HepG2 (cell line): Measurements from ENCODE around the gene VAT1L. TPM values are rescaled to one million over a fixed set of nuclear protein-coding genes. Genes with fewer than 3 reads are reported as not detected.

Source experiments
- ATAC-seq: fragments of 200-7000 bp; cut with Tn5 transposase; 3 replicates; pipeline ENCODE4 v1.9.1; 2020; ENCODE audit warnings: mild to moderate bottlenecking, moderate library complexity
- BruUV-seq: library from RNA; stranded (reverse); fragments of 400-500 nt; replicated peaks from 2 replicates; lab custom pipeline; 2021; lab: Mats Ljungman, UMichigan
- CTCF ChIA-PET: fragments of 300-600 bp; formaldehyde crosslinking; extraction: SDS; loops from one replicate; lab custom pipeline; 2021; ENCODE audit warnings: low total read pairs, inconsistent platforms, low intra/inter-chr PET ratio; lab: Yijun Ruan, JAX
- POLR2A ChIA-PET: fragments of 350-600 bp; sonication (Branson Sonifier 250); formaldehyde crosslinking; loops from one replicate; lab custom pipeline; 2020; ENCODE audit warnings: antibody characterized with exemption, inconsistent platforms; lab: Yijun Ruan, JAX
- DNase-seq: peaks from one replicate; pipeline ENCODE4 v3.0.0-alpha.2; 2015; ENCODE audit warnings: low spot score
- FAIRE-seq: peaks from 3 replicates; lab custom pipeline; 2011; peaks lifted over from hg19 to GRCh38; lab: Jason Lieb, UNC
- H2AFZ ChIP-seq: one replicate; pipeline ENCODE4 v1.6.1; 2011; ENCODE audit warnings: low read length, inconsistent platforms
- H3K27ac ChIP-seq: fragments of 300-600 bp; 3 replicates; pipeline ENCODE4 v1.8.0; 2011; ENCODE audit warnings: mixed run types, mild to moderate bottlenecking, mixed read lengths, low read length, inconsistent platforms; ENCODE audit not compliant: insufficient read depth; ENCODE audit errors: extremely low read length
- H3K27me3 ChIP-seq, 2 experiments: fragments of 200-600 bp in 1 of 2; 2 replicates in 1 of 2; 3 replicates in 1 of 2; pipeline versions ENCODE4 v1.6.0 to v1.8.0; 2011; ENCODE audit warnings: low read length in 2 of 2, mild to moderate bottlenecking in 2 of 2, moderate library complexity in 2 of 2, inconsistent platforms in 1 of 2; ENCODE audit not compliant: insufficient read depth in 2 of 2, control insufficient read depth in 1 of 2
- H3K36me3 ChIP-seq, 2 experiments: fragments of 200-600 bp in 1 of 2; replicated peaks in 1 of 2; 2 replicates in 1 of 2; 3 replicates in 1 of 2; pipeline versions ENCODE4 v1.5.1 to v1.8.0; 2011; ENCODE audit warnings: low read length in 2 of 2, inconsistent platforms in 1 of 2; ENCODE audit not compliant: insufficient read depth in 2 of 2, control insufficient read depth in 1 of 2
- H3K4me1 ChIP-seq: 2 replicates; pipeline ENCODE4 v1.5.1; 2012; ENCODE audit warnings: low read length, inconsistent platforms; ENCODE audit not compliant: insufficient read depth
- H3K4me2 ChIP-seq: 2 replicates; pipeline ENCODE4 v1.6.0; 2011; ENCODE audit warnings: low read depth, low read length, inconsistent platforms
- H3K4me3 ChIP-seq, 3 experiments: fragments of 200-600 bp in 1 of 3; sonication (generic), shearing (Covaris generic) in 1 of 3; replicated peaks in 1 of 3; 2 replicates each; pipeline ENCODE4 v1.5.1; 2011 to 2016; ENCODE audit warnings: low read length in 3 of 3, inconsistent platforms in 2 of 3, low read depth in 2 of 3, mild to moderate bottlenecking in 2 of 3, control low read depth in 1 of 3, mixed read lengths in 1 of 3; ENCODE audit not compliant: insufficient read depth in 1 of 3
- H3K79me2 ChIP-seq: one replicate; pipeline ENCODE4 v1.6.1; 2011; ENCODE audit warnings: low read length, inconsistent platforms; ENCODE audit not compliant: insufficient read depth
- H3K9ac ChIP-seq: 2 replicates; pipeline ENCODE4 v1.6.0; 2011; ENCODE audit warnings: mild to moderate bottlenecking, low read depth, low read length, inconsistent platforms; ENCODE audit not compliant: insufficient read depth
- H3K9me3 ChIP-seq: 2 replicates; pipeline ENCODE4 v1.5.1; 2012; ENCODE audit warnings: mild to moderate bottlenecking, low read length
- H4K20me1 ChIP-seq: 2 replicates; pipeline ENCODE4 v1.6.0; 2011; ENCODE audit warnings: inconsistent platforms, mild to moderate bottlenecking, low read length, moderate library complexity; ENCODE audit not compliant: insufficient read depth
- CEBPB ChIP-seq: IDR thresholded peaks from 2 replicates; pipeline ENCODE4 v1.6.1; 2011; ENCODE audit warnings: low read depth, low read length, improper control_type of control experiment, borderline replicate concordance
- EHMT2 ChIP-seq: fragments of 200-600 bp; sonication (generic); IDR thresholded peaks from 2 replicates; pipeline ENCODE4 v1.7.0; 2017; ENCODE audit warnings: antibody characterized with exemption, low read depth, low read length, borderline replicate concordance
- FOSL2 ChIP-seq: sonication (generic); formaldehyde crosslinking; IDR thresholded peaks from 2 replicates; pipeline ENCODE4 v1.4.0; 2020; ENCODE audit warnings: missing genetic modification reagents
- JARID2 ChIP-seq: sonication (generic); formaldehyde crosslinking; IDR thresholded peaks from 2 replicates; pipeline ENCODE4 v1.8.1; 2023; ENCODE audit warnings: missing genetic modification reagents, inconsistent platforms; ENCODE audit not compliant: insufficient replicate concordance
- MED13 ChIP-seq: sonication (generic); formaldehyde crosslinking; IDR thresholded peaks from 2 replicates; pipeline ENCODE4 v1.5.0; 2020; ENCODE audit warnings: missing genetic modification reagents
- MXD4 ChIP-seq: IDR thresholded peaks from 2 replicates; pipeline ENCODE4 v1.6.1; 2016; ENCODE audit warnings: mild to moderate bottlenecking, missing biosample characterization, missing genetic modification reagents
- NFE2L1 ChIP-seq: sonication (generic); formaldehyde crosslinking; IDR thresholded peaks from 2 replicates; pipeline ENCODE4 v1.4.0; 2020; ENCODE audit warnings: missing genetic modification reagents, mild to moderate bottlenecking, borderline replicate concordance
- RBAK ChIP-seq: sonication (generic); formaldehyde crosslinking; IDR thresholded peaks from 2 replicates; pipeline ENCODE4 v1.5.1; 2020; ENCODE audit warnings: mild to moderate bottlenecking, missing genetic modification reagents
- REL ChIP-seq: sonication (generic); formaldehyde crosslinking; conservative IDR thresholded peaks from 2 replicates; pipeline ENCODE4 v1.8.0; 2022; ENCODE audit warnings: mild to moderate bottlenecking, missing genetic modification reagents, moderate library complexity
- RFX5 ChIP-seq: IDR thresholded peaks from 2 replicates; pipeline ENCODE4 v1.6.1; 2011; ENCODE audit warnings: low read depth, low read length, improper control_type of control experiment
- SMC3 ChIP-seq: IDR thresholded peaks from 2 replicates; pipeline ENCODE4 v1.6.1; 2011; ENCODE audit warnings: low read length, improper control_type of control experiment
- SYNCRIP ChIP-seq: fragments of 200-400 bp; formaldehyde crosslinking; IDR thresholded peaks from 2 replicates; pipeline ENCODE4 v1.6.1; 2018; ENCODE audit warnings: mild to moderate bottlenecking, low read depth, low read length; ENCODE audit not compliant: insufficient read depth
- TAF15 ChIP-seq: fragments of 200-400 bp; formaldehyde crosslinking; IDR thresholded peaks from one replicate; pipeline ENCODE4 v1.6.1; 2018; ENCODE audit warnings: mild to moderate bottlenecking, low read depth, low read length; ENCODE audit not compliant: poor library complexity, severe bottlenecking
- U2AF2 ChIP-seq: fragments of 200-400 bp; formaldehyde crosslinking; IDR thresholded peaks from 2 replicates; pipeline ENCODE4 v1.6.1; 2017; ENCODE audit warnings: low read depth, mild to moderate bottlenecking, low read length
- ZNF260 ChIP-seq: sonication (generic); formaldehyde crosslinking; IDR thresholded peaks from 2 replicates; pipeline ENCODE4 v1.4.0; 2020; ENCODE audit warnings: missing genetic modification reagents, low read depth, mild to moderate bottlenecking, borderline replicate concordance
- ZNF354B ChIP-seq: sonication (generic); formaldehyde crosslinking; IDR thresholded peaks from 2 replicates; pipeline ENCODE4 v1.8.0; 2022; ENCODE audit warnings: mild to moderate bottlenecking, missing genetic modification reagents
- WGBS: methylation state at CpG from one replicate; pipeline ENCODE4 v1.1.6; 2017; ENCODE audit warnings: low lambda C conversion rate; 5-methylcytosine and 5-hydroxymethylcytosine counted together
- in situ Hi-C: cut with HindIII; loops from 2 replicates; pipeline ENCODE4 v1.10.0; 2017; ENCODE audit warnings: low pct_unique_long_range_greater_than_20kb; ENCODE audit not compliant: extremely low pct_ligation_motif_present
- intact Hi-C: fragments of 100-400 bp; cut with micrococcal nuclease; formaldehyde crosslinking; loops from one replicate; pipeline ENCODE4 v1.10.0; 2022; ENCODE audit not compliant: unreplicated experiment
- polyA plus RNA-seq, 8 experiments: library from polyadenylated mRNA; depleted of rRNA in 3 of 8; stranded (reverse) in 7 of 8; unstranded in 1 of 8; fragments of >200 nt; fragmentation: Illumina TruSeq in 4 of 8; extraction: Trizol in 4 of 8; gene quantifications; 2 replicates each; pipeline versions ENCODE4 v1.2.1 to v1.2.3, GENCODE V29; 2011 to 2016; ENCODE audit warnings: low read depth in 4 of 8, missing spikeins in 1 of 8, mixed read lengths in 1 of 8; ENCODE audit not compliant: insufficient read depth in 1 of 8
- total RNA-seq, 5 experiments: library from RNA; depleted of rRNA; stranded (reverse); fragments of >200 nt; fragmentation: Illumina TruSeq; extraction: Trizol; gene quantifications; 2 replicates each; pipeline ENCODE4 v1.2.3, GENCODE V29; 2016; ENCODE audit warnings: low read depth in 1 of 5
- TF ChIP-seq, protein P1 (sequence below): sonication (generic); formaldehyde crosslinking; IDR thresholded peaks from 2 replicates; pipeline ENCODE4 v1.5.0; 2020; ENCODE audit warnings: missing genetic modification reagents
- TF ChIP-seq, protein P2 (sequence below), 2 experiments: fragments of 450-650 bp in 1 of 2; sonication (generic) in 1 of 2; formaldehyde crosslinking; IDR thresholded peaks; 2 replicates each; pipeline versions ENCODE4 v1.5.0 to v1.8.0; 2020 to 2022; ENCODE audit warnings: mild to moderate bottlenecking in 1 of 2, missing genetic modification reagents in 1 of 2
- TF ChIP-seq, protein P3 (sequence below): sonication (generic); formaldehyde crosslinking; IDR thresholded peaks from 2 replicates; pipeline ENCODE4 v1.4.0; 2020; ENCODE audit warnings: missing genetic modification reagents
- TF ChIP-seq, protein P4 (sequence below): sonication (generic); formaldehyde crosslinking; IDR thresholded peaks from 2 replicates; pipeline ENCODE4 v1.8.1; 2023; ENCODE audit warnings: missing genetic modification reagents, mild to moderate bottlenecking, borderline replicate concordance

The VAT1L gene
- total and polyA plus RNA-seq, 2 of the 13 experiments (the other 11 are each of a cell fraction or from before 2014, with no cell fraction given), result not detected

DNA sequence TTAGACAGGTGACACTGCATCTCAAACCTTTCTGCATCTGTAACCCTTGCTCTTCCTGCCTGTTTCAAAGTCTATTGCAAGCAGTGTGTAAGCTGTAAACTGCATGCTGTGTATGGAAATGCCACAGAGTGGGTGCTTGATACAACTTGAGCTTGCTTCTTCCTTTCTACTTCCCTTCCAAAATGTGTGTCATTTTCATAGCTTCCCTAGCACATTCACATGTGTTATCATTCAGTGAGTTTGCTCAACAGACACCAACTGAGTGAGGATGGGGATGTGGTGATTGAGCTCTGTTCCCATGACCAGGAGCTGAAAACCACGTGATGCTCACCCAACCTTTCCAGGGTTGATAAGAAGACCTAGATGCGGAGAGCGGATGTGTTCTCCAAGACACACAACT lies 111.1 kb downstream of the VAT1L start (continued):
- TF ChIP-seq TAF15, result no peak

DNA sequence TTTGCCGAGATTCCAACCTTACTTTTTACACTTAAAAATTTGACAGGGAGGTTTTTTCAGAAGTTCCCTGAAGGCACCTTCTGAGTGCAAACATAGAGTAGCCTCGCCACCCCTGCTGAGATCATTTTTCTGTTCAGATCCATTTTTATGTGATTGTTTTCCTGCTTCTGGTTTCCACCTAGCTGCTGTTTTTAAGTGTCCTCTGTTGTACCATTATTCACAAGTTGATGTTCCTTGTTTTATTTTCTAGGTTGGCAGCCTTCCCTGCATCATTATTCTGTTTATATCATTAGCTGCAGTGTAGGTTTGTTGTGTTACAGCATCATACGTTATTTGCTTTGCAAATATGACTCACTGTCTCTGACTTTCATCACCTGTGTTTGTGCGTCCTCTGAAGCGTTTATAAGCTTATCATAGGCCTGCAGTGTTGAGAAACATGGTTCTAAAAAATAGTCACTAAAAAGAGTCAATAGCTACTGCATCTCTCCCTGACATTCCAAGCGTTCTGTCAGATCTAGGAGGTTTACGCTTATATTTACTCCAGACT lies 117.1 kb downstream of the VAT1L start:
- Histone ChIP-seq H3K4me1 (no peaks in the 10 kb centered on the region), H3K27ac (no peak overlapping the region), H3K4me2 (no peak overlapping the region), H3K4me3 (no peak overlapping the region), H3K79me2 (no peaks in the 10 kb centered on the region), H2AFZ (no peak overlapping the region), H3K9ac (no peak overlapping the region), H3K9me3 (no peaks in the 10 kb centered on the region), H3K36me3 (no peaks in the 10 kb centered on the region), H3K27me3 (peaks cover 0 to 10% of the 10 kb centered on the region in 2 experiments; a peak in 2 of 5 replicates), H4K20me1 (no peaks in the 10 kb centered on the region)
- CTCF ChIA-PET, result no interaction called here
- in situ Hi-C loops (loop anchor here (25.0 kb wide), 1 partner anchor 93 kb away; no protein-coding TSS in a partner anchor), intact Hi-C loops (loop anchor here (5.0 kb wide), 1 partner anchor 778 kb away; no protein-coding TSS in a partner anchor)
- BruUV-seq, result no TSS peak
- WGBS, result 4% methylated on average over 7 of the region's 7 CpGs
- no peak for FAIRE-seq
- POLR2A ChIA-PET, result no interaction called here
- ATAC-seq, result no peak
- no peak for DNase-seq
- TF ChIP-seq, protein P1, sequence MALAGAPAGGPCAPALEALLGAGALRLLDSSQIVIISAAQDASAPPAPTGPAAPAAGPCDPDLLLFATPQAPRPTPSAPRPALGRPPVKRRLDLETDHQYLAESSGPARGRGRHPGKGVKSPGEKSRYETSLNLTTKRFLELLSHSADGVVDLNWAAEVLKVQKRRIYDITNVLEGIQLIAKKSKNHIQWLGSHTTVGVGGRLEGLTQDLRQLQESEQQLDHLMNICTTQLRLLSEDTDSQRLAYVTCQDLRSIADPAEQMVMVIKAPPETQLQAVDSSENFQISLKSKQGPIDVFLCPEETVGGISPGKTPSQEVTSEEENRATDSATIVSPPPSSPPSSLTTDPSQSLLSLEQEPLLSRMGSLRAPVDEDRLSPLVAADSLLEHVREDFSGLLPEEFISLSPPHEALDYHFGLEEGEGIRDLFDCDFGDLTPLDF (CRISPR knock-in tag), result no peak
- TF ChIP-seq SYNCRIP, result no peak
- no peak for TF ChIP-seq EHMT2
- TF ChIP-seq ZNF354B (CRISPR knock-in tag), result no peak
- TF ChIP-seq, protein P2, sequence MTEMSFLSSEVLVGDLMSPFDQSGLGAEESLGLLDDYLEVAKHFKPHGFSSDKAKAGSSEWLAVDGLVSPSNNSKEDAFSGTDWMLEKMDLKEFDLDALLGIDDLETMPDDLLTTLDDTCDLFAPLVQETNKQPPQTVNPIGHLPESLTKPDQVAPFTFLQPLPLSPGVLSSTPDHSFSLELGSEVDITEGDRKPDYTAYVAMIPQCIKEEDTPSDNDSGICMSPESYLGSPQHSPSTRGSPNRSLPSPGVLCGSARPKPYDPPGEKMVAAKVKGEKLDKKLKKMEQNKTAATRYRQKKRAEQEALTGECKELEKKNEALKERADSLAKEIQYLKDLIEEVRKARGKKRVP (CRISPR knock-in tag; IDR thresholded peaks at IDR 0.05), result peak in 1 of 2 experiments; percentile 53; a peak in 1 of 4 replicates
- no peak for TF ChIP-seq SMC3
- TF ChIP-seq MED13 (CRISPR knock-in tag), result no peak
- TF ChIP-seq NFE2L1, result no peak
- TF ChIP-seq RBAK (CRISPR knock-in tag), result no peak
- TF ChIP-seq ZNF260 (CRISPR knock-in tag), result no peak
- TF ChIP-seq REL (CRISPR knock-in tag), result no peak
- no peak for TF ChIP-seq JARID2 (CRISPR knock-in tag)
- TF ChIP-seq U2AF2, result no peak
- no peak for TF ChIP-seq MXD4 (CRISPR knock-in tag)
- TF ChIP-seq, protein P3, sequence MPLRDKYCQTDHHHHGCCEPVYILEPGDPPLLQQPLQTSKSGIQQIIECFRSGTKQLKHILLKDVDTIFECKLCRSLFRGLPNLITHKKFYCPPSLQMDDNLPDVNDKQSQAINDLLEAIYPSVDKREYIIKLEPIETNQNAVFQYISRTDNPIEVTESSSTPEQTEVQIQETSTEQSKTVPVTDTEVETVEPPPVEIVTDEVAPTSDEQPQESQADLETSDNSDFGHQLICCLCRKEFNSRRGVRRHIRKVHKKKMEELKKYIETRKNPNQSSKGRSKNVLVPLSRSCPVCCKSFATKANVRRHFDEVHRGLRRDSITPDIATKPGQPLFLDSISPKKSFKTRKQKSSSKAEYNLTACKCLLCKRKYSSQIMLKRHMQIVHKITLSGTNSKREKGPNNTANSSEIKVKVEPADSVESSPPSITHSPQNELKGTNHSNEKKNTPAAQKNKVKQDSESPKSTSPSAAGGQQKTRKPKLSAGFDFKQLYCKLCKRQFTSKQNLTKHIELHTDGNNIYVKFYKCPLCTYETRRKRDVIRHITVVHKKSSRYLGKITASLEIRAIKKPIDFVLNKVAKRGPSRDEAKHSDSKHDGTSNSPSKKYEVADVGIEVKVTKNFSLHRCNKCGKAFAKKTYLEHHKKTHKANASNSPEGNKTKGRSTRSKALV, result no peak
- peak; percentile 81 for TF ChIP-seq FOSL2
- TF ChIP-seq, protein P4, sequence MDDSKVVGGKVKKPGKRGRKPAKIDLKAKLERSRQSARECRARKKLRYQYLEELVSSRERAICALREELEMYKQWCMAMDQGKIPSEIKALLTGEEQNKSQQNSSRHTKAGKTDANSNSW (CRISPR knock-in tag), result no peak
- no peak for TF ChIP-seq RFX5
- TF ChIP-seq CEBPB, result peak; percentile 23; the same call in 1 of the 2 replicates
